GM18519 (cell line): Measurements from ENCODE around the gene GSTM4.

Experiments used
- ATAC-seq: cut with Tn5 transposase; IDR thresholded peaks from one replicate; pipeline ENCODE4 v1.9.1; 2021; ENCODE audit warnings: mild to moderate bottlenecking, moderate library complexity; ENCODE audit not compliant: unreplicated experiment, low FRiP score

Gene GSTM4

DNA sequence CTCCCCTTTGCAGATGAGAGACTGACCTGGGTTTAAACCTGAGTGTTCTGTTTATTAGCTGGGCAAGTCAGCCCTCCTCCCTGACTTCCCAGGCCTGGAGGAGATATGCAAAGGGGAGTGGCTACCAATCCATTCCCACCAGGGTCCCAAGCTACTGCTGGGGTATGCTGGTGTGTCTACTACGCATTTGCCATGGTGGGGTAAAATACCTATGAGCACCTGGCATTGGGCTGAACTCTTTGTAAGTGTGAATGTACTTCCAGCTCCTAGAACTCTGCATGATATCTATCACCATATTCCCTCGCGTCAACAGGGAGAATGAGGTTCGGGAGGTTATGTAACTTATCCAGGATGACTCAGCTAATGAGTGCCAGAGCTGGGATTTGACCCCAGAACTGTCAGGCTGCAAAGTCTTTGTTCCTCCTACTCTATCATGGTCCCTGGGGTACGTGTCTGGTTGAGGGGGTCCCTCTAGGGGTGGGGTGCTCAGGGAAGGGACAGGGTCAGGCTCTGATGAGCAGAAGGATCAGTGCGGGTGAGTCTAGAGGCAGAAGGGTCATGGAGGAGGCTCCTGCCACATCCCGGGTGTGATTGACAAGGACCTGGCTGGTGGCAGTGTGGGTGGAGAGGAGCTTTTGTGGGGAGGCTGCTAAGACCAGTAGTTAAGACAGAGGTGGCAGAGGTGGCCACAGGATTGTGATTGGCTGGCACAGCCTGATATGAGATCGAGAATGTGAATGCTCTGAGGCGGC, 19.5 kb upstream of the GSTM4 start:
- no peak for ATAC-seq

DNA sequence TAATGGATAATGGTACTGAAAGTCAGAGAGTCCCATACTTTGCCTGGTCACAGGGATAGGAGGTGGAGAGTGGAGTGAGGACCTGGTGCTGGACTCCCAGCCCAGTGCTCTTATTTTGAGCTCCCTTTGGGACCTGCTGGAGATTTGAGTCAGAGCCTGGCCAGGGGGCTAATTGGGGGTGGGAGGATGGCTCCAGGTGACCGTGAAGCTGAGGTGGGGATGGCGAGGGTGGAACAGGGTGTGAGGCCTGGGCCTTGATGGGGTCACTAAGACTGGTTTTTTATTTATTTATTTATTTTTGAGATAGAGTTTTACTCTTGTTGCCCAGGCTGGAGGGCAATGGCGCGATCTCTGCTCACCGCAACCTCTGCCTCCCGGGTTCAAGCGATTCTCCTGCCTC, 18.5 kb upstream of the GSTM4 start:
- ATAC-seq: no peak

- no peak for ATAC-seq
Observed at GRCh38 chr1:109639063-109639840, 16.6 kb upstream of the GSTM4 start.

GRCh38 chr1:109639841-109640184, 16.1 kb upstream of the GSTM4 start:
- ATAC-seq: no peak

GRCh38 chr1:109640285-109640865, 15.5 kb upstream of the GSTM4 start:
- no peak for ATAC-seq

GRCh38 chr1:109641078-109641740, 14.7 kb upstream of the GSTM4 start:
- ATAC-seq: no peak

DNA sequence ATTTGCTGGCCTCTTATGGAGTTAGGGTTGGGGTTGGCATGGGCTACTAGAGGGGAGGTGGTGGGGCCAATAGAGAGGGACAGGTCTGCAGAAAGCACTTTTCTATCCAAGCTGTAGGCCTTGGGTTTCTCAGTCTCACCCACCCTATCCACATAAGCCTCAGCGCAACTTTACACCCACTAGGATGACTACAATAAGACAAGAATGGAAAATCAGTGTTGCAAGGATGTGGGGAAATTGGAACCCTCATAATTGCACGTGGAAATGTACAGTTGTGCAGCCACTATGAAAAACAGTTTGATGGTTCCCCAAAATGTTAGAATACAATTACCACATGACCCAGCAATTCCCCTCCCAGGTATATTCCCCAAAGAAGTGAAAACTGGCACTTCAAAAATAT, 14.0 kb upstream of the GSTM4 start:
- ATAC-seq: no peak

DNA sequence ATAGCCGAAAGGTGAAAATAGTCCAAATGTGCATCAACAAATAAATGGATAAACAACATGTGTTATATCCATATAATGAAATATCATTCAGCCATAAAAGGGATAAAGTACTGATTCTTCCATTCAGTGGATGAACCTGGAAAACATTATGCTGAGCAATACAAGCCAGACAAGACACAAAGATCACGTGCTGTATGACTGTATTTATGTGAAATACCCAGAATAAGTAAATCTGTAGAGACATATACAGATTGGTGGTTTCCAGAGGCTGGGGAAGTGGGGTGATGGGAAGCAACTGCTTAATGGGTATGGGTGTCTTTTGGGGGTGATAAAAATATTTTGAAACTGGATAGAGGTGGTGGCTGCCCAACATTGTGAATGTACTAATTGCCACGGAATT, 13.3 kb upstream of the GSTM4 start:
- ATAC-seq: no peak

DNA sequence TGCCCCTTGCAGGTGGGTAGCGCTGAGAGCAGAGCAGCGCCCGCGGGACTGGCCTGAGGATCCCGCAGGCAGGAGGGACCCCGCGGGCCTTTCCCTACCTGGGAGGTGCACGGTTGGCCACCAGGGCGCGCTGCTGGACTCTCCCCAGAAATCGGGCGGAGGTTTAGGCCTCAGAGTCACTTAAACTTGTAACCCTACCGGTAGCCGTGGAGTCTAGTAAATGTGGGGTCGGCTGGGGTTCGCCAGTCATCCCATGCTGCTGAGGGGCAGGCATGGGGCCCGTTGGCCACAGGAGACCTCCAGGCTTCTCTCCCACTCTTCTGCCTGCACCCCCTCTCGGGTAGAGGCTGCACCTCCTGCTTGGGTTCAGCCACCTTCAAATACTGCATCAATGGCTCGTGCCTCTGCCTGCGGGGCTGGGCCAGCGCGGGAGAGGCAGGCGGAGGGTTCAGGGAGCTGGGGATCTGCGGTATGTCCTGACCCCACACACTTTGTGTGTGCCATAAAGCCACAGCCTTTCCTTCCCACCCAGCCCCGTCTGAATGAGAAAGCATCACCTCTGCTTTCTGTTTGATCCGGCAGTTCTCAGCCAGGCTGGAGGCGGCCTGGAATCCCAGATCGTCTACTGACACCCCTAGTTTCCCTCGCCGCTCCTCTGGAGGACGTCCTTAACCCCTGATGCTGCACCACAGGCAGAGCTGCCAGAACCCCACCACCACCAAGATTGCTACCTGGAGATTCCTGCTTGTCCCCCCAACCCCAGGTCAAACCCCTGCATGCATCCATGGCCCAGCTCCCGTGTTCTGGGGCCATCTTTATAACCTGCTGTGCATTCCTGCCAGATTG, 12.3 kb upstream of the GSTM4 start:
- peak; percentile 55 for ATAC-seq

DNA sequence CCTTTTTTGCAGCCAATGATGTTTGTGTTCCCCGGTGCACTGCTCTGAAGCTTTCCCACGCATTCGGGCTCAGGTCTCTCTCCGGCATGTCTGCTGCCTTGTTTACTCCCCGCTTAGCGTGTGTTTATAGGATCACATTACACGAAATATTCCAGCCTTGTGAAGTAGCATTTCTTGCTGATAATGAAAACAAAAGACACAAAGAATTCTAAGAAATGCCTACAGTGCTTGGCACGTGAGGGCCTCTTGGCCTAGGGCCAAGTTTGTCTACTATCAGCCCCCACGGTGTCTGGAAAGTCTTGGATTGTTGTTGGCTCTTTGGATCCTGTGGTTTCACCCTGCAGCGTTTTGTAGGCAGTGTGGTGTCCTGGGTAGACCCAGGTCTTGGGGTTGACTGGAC, 11.2 kb upstream of the GSTM4 start:
- no peak for ATAC-seq

DNA sequence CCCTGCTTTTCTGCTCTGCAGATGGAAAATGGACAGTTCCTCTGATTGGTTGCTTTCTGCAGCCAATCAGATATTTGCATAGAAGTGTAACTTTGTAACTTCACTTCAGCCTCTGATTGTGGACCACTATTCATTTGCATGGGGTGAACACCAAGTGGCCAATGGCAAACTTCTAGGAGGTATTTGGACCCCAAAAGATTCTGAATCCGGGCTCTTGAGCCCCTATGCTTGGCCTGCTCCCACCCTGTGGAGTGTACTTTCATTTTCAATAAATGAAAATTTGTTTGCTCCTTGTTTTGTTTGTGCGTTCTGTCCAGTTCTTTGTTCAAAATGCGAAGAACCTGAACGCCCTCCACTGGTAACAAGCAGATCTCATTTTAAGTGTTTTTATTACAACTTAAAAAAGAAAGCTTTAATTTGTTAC, 6.4 kb upstream of the GSTM4 start:
- no peak for ATAC-seq

GRCh38 chr1:109650609-109651008, 5.3 kb upstream of the GSTM4 start:
- ATAC-seq: no peak

- ATAC-seq: no peak
Observed at GRCh38 chr1:109652402-109652801, 3.5 kb upstream of the GSTM4 start.

GRCh38 chr1:109653306-109653705, 2.6 kb upstream of the GSTM4 start:
- no peak for ATAC-seq

- no peak for ATAC-seq
Observed at GRCh38 chr1:109654519-109654918, 1.4 kb upstream of the GSTM4 start.

- no peak for ATAC-seq
Observed at GRCh38 chr1:109657395-109657794, 1.5 kb downstream of the GSTM4 start.

- ATAC-seq: no peak
Observed at GRCh38 chr1:109657970-109658369, 2.1 kb downstream of the GSTM4 start.

- no peak for ATAC-seq
Observed at GRCh38 chr1:109658533-109659042, 2.7 kb downstream of the GSTM4 start.

DNA sequence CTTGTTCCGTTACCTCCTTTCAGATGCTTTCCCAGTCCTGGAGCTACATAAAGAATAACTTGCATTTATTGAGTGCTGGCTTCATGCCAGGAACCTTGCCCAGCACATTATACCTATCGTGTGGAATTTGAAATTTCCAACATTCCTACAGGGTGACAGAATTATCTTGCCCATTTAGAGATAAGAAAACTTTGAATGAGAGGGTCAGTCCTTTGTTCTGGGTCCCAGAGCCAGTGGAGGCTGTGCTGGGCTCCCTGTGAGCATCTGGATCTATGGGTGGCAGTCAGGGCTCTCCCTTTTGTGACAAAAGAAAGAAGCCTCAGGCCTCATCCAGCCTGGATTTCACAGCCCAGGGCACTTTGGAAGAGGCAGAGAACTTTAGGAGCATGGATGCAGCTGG, 3.2 kb downstream of the GSTM4 start:
- ATAC-seq: no peak
